NCI-H2107 treated with DMSO at 0.1 percent for 48 hours (cell line): Measurements from ENCODE around the gene ZNF212.

Experiments
- DNase-seq: peaks from one replicate; lab custom pipeline; 2025; ENCODE audit not compliant: unreplicated experiment; lab: John Stamatoyannopoulos, UW

Gene ZNF212

DNA sequence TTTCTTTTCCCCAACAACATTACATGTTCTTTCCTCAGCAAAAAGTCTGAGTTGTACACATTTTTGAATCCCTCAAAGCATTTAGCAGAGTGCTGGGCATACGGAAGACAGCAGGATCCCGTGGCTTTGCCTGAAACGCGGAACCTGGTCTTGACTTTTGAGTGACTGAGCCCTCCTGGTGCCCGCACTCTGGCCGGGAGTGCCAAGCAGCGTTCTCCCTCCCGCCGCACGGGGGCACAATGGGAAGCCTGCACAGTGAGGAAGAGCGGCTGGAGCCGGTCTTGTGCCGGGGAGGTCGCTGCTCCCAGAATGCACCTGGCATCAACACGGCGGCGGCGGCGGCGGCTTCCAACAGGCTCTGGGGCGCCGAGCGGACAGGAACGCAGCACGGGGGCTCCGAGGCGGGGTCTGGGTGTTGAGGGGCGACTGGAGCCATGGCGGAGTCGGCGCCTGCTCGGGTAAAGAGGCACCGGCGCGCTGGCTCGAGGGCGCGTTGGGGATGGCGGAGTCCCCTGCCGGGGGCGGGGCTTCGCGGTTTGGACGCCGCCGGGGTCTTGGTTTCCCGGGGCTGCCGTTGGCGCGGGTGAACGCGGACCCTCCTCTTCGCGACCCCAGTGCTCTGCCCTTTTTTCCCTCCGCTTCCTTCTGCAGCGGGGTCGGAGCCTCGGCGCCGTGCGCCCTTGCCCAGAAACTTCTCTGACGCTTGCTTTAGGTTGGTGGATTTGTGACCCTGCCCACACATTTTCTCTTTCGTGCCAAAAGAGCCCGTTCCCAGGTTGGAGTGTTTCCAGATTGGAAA, at the start of gene ZNF212:
ZNF212 (plus strand) TSS at position 307 of the 799 bp plus-strand sequence; CDS start at position 435, 128 bp downstream.
- DNase-seq: peak; percentile 88

DNA sequence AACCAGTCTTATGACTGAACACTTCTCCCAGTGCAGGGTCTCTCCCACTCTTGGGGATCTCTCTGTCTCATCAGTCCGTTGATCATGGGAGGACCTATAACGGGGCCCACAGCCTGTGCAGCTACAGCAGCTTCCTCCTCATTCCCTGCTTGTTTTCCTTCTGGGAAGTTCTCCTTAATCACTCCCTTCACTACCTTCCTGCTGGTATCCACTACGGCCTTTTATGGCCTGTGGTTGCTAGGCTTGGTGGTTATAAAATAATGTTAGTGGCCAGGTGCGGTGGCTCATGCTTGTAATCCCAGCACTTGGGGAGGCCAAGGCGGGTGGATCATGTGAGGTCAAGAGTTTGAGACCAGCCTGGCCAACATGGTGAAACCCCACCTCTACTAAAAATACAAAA, 47.6 kb upstream of the ZNF212 start:
- no peak for DNase-seq

DNA sequence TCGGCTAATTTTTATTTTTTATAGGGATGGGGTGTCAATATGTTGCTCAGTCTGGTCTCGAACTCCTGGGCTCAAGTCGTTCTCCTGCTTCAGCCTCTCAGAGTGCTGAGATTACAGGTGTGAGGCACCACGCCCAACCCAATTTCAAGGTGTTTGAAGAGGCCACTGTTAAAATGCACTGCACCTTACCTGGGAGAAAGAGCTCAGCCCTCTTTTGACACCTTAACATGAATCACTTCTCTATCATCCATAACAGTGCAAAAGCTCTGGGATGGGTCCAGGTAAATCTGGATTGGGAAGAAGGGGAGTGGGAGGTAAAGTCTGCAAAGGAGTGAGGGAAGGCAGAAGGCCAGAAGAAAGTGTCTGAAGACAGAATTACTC, 44.7 kb upstream of the ZNF212 start:
- no peak for DNase-seq

DNA sequence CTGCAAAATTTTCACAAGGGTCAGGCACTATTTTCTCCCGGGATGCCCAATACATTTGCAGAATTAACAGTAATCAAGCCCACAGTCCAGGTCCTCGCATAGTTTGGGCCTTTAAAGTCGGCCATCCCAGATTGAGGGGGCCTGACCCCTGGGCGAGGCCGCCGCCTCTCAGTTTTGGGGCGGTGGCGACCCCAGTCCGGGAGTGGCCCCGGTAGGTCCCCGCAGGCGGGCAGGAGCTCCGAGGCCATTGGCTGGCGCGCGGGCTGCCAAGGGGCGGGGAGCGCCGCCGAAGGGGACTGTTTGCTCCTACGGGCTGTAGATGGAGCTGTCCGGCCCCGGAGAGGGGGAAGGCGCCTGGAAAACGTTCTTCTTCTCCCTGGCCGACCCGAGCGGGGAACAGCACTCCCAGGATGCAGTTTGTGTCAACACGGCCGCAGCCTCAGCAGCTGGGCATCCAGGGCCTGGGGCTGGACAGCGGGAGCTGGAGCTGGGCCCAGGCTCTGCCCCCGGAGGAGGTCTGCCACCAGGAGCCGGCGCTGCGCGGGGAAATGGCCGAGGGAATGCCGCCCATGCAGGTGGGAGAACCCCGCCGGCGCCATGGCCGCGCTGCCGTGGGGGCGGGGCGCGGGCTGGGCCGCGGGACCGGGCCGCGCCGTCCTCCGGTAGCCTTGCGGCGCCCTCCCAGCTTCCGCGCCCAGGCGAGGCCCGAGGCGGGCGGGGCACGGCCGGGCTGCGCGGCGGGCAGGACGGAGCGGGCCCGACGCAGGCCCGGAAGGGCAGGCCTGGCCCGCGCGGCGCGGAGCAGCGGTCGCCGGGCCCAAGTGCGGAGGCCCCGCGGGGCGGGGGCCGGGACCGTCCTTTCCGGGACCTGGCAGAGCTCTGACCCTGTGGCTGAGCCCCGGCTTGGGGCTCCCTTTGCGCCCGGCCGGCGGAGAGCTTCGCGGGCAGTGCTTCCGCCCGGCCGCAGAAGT, 44.0 kb upstream of the ZNF212 start, which contains the start of gene ZNF282:
ZNF282 (plus strand) TSS at position 367 of the 971 bp plus-strand sequence; CDS start at position 411, 44 bp downstream.
- peak; percentile 66 for DNase-seq

DNA sequence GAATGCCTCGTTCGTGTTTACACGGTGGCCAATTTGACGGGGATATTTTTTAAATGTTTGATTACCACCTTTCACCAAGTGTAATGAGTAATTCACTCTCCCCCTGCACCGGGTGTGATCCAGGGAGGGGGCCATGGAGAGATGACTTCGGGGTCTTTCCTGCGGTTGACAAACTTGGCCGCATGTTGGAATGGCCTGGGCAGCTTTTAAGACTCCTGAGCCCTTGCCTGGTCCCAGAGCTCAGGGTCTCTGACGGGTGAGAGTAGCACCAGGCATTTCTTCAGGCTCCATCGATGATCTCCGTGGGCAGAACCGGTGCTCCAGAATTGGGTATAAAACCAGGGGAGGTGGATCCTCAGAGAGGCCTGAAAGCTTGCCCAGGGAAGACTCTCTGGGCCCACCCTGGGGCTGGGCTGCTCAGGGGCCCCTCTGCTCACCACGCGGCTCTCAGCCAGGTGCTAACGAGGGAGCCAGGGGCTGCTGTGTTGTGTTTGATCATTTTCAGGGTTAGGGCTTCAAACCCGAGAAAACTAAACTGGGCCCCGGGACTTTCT, 43.2 kb upstream of the ZNF212 start:
- DNase-seq: no peak

DNA sequence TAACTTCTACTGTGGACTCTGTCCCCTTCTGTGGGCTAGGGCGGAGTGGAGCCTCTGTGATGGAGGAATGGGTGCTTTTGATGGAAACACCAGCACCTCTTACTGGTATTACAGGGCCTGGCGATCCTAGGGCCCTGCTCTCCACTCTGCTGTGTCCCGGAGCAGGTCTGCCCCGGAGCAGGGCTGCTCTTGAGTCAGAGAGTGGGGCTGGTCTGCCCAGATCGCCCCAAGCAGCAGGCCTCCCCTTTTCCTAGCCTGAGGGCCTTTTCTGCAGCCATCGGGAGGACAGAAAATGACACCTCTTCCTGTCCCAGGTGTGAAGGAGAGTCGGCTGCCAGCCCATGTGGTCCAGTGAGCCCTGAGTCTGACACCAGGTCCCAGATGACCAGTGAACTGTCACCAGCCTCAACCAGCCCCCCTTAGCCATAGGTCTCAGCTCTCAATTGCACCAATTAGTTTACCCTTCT, 42.7 kb upstream of the ZNF212 start:
- DNase-seq: no peak

DNA sequence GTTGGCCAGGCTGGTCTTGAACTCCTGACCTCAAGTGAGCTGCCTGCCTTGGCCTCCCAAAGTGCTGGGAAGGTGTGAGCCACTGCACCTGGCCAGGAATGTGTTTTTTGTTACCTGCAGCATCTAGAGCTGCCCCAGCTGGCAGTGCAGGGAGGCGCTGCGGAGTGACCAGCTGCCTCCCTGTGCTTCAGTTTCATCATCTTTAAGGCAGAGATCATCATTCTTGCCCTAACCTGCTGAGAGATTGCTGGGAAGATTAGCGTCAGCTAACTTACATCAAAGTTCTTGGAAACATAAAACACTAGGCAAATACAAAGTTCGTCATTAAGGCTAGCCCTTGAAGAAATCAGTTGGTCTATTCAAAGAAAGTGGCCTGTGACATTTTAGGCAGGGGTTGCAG, 41.8 kb upstream of the ZNF212 start:
- DNase-seq: no peak

DNA sequence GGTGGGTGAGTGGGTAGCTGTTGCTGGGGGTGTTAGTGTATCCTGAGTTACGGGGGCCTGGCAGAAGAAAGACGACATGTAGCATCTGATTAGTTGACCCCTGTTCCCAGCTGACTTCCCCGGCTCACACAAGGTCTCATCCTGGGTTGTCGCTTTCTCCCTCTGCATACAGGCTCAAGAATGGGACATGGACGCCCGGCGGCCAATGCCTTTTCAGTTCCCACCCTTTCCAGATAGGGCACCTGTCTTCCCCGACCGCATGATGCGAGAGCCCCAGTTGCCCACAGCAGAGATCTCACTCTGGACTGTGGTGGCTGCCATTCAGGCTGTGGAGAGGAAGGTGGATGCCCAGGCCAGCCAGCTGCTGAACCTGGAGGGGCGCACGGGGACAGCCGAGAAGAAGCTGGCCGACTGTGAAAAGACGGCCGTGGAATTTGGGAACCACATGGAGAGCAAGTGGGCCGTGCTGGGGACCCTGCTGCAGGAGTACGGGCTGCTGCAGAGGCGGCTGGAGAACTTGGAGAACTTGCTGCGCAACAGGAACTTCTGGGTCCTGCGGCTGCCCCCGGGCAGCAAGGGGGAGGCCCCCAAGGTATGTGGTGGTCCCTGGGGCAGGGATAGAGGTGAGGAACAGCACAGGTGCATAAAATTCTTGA, 41.2 kb upstream of the ZNF212 start:
- no peak for DNase-seq

DNA sequence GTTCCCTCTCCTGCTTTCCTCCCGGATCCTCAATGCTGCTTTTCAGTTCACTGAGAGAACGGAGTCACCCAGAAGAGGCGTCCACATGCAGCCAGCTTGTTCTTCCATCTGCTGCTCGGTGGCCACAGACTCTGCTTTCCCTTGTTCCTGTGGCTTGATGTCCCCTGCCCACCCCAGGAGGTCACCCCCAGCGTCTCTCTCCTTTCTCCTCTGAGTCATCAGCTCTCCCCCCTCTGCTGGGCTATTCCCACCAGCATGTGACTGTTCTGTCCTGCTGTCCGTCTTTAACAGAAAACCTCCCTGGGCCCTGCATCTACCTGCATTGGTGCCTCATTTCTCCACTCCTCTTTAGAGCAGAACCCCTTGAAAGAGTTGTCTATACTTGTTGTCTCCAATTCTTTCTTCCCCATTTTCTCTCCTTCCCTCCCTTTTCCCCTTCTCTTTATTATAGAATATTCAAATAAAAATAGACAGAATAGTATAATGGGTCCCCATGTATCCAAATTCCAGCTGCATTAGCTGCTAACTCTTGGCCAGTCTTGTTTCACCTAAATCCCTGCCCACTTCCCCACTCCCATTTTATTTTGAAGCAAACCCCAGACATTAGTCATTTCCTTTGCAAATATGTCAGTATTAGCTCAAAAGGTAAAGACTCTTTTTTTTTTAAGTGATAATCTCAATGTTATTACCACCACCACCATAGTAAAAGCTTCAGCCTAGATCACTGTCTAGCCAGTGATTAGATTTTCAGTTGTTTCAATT, 40.0 kb upstream of the ZNF212 start:
- DNase-seq: no peak

DNA sequence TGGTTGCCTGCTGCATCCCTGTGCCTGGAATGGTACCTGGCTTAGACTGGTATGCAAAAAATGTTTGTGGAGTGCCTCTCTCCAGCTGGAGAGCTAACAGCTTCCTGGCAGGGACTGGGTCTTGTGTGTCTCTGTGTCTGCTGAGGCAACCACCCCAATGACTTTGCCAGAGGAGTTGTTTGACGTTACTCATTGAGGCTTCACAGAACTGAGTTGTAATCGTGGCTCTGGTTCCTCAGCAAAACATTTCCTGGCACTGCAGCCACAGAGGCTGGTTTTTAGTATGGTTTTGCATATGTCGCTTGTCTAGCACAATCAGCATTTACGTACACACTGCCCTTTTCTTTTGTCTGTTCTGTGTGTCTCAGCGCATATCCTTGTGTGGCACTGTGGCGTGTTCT, 36.6 kb upstream of the ZNF212 start:
- DNase-seq: no peak

DNA sequence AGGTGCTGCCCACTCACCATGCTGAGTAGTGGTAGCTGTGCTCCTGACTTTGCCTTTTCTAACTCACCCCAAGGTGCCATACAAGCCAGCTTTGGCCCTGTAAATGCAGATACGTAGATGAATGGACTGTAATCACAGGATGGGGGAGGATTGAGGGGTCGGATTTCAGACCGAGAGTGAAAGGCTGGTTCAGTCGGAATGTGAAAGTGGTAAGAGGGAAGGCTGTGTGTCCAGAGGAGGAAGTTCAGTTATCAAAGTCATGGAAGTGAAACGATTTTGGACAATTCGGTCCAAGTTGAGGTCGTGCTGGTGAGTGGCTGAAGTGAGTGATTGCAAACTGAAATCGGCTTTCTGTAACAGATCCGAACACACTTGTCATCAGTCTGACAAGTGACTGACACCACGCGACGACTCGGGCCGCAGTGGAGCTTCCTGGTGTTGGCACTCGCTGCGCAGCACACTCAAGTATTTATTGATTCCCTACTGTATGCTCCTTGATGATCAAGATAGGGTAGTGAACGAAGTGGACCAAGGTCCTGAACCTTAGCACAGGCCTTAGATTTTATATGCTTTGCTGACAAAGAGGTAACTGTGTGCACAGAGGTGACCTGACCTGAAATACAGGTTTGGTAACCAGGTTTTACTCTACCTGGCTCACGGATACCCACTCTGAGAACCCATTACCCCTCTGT, 33.6 kb upstream of the ZNF212 start:
- DNase-seq: peak; percentile 20

DNA sequence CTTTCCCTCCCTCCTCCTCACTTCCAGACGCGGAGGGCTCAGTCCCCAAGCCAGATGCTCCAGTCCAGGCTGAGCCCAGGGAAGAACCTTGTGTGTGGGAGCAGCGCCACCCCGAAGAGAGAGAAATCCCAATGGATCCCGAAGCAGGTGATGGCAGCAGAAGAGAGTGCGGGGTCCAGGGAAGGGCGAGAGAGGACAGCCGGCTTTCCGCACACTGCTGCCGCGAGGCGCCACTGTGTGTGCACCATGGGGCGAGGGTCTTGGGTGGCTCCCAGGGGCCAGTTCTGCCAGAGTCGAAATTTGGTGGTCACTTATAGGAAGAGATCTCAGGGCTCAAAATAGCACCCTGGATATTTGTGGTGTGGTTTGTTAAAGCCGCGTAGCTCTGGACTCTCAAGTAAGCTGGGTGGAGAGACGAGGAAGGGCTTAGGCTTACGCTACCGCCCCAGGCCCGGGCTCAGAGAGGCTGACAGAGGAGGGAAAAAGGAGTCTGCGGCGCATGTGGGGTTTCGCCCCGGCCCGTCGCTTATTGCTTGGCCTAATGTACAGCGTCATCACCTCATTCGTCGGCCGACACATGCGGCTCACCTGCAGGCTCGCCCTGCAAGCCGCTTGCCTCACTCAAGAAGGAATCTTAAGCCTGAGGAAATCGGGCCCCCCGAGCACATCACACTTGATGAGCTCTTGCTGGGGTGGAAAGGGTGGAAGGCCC, 32.0 kb upstream of the ZNF212 start:
- DNase-seq: no peak

DNA sequence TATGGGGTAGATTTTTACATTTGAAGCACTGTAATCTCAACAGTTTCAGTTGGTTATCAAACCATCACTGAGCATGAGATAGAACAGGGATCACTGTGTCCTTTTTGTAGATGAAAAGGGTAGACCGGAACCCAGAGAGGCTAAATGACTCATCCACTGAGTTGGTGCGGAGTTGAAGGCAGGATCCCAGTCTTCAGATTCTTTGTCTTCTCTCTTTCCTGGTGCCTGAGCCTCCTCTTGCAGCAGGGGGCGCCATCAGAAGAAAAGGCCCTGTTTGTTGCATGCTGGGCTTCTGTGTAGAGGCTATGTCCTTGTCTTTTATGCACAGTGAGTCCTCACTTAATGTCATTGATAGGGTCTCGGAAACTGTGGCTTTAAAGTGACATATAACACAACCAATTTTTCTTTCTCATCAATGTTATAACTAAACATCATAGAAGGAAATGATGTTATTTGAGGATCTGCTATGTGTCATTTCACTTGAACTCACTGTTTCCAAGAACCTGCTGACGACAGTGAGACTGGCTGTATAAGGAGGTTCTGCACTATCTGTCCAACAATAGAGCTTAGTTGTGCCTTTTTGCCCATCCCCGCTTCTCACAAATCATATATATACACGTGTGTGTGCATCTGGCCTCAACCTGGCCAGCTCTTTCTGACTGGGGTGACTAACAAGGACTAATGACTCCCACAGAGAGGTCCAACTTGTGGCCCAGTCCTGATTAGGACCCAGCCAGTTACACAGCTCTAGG, 29.8 kb upstream of the ZNF212 start:
- DNase-seq: no peak

DNA sequence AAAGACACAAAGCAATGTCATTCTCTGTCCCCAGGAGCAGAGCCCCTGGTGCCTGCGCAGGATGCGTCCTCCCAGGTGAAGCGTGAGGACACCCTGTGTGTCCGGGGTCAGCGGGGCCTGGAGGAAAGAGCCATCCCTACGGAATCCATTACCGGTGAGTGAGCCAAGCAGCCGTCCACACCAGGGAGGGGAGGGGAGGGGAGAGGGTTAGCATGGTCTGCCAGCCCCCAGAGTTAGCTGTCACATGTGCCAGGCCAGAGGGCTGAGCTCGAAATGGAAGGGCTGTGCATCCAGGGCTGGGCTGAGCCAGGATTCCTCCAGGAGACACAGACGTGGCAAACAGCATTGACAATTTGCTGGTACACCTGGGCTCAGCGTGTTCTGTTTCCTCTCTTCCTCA, 28.9 kb upstream of the ZNF212 start:
- no peak for DNase-seq

DNA sequence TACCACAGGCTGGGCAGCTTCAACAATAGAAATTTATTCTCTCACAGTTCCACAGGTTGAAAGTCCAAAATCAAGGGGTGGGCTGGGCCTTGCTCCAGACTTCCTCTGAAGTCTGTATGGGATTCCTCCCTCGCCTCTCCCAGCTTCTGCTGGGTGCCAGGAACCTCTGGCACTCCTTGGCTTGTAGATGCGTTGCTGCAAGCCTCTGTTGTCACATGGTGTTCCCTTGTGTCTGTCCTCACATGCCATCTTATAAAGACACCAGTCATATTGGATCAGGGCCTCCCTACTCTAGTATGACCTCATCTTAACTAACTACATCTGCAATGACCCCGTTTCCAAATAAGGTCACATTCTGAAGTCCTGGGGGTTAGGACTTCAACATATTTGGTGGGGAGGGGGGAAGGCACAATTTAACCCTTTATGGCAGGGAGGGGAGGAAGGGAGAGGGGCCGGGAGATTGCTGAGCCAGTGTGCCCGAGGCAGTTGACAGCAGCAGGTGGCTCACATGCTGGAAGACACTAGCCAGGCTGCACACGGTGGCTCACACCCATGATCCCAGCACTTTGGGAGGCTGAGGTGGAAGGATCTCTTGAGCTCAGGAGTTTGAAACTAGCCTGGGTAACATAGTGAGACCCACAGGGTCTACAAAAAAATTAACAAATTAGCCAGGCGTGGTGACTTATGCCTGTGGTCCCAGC, 25.3 kb upstream of the ZNF212 start:
- DNase-seq: no peak

DNA sequence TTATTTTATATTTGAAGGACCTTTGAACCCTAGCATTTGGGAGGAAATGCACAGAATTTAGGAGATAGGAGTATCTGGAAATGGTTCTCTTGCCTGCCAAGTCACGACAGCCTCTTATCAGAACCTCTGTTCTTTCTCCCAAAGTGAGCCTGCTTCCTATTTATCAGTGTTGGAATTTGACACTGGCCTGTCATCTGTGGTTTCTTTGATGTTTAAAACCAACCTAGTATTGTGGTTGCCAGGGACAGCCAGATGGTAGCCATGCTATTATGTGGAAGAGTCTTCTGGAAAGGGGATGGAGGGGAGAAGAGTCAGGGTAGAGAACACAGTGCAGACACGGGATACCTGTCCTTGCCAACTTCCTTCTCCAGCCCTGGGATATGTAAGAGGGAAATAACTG, 23.0 kb upstream of the ZNF212 start:
- no peak for DNase-seq

DNA sequence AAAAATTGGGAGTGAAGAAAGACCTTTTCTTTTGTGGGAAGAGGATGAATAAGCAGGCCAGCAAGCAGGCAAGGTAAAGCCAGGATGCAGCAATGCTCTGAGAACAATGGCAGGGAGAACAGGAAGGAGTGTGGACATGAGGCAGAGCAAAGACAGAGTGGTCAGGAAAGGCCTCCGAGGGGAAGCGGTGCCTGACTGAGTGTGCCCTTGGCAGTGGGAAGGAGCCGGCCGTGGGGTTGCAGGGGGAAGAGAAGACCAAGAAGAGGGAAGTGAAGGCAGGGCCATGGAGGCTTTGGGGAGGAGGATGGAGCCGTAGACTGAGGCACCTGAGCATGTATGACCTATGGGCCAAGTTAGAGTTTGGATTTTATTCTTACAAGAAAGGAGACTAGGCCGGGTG, 21.9 kb upstream of the ZNF212 start:
- no peak for DNase-seq
